ENCODE measurements around the gene MBNL1. TPM values are rescaled to one million over a fixed set of nuclear protein-coding genes. Genes with fewer than 3 reads are reported as not detected.
"Not testable (repeated sequence)": the region's sequence is repeated elsewhere in the genome, so short reads cannot be mapped to it uniquely, and the experiment has no call there.

Gene MBNL1
- total RNA-seq, 1 donor from 2014 or later: 69.4 TPM

DNA sequence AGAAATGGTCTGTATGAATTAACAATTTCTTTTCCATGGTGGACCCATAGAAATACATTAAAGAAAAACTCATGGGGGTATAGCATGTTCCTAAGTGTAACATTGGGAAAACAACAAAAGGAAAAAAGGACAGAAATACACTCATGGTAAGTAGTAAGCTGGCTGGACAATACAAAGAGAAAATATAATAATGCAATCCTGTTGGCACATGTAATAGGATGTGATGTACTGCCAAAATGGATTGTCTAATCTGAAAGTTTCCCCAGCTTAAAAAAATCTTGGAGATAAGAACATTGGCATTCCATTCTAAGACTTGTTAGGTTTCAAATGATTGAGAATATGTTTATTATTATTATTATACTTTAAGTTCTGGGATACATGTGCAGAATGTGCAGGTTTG lies 128.1 kb downstream of the MBNL1 start:
- TF ChIP-seq, protein P1, sequence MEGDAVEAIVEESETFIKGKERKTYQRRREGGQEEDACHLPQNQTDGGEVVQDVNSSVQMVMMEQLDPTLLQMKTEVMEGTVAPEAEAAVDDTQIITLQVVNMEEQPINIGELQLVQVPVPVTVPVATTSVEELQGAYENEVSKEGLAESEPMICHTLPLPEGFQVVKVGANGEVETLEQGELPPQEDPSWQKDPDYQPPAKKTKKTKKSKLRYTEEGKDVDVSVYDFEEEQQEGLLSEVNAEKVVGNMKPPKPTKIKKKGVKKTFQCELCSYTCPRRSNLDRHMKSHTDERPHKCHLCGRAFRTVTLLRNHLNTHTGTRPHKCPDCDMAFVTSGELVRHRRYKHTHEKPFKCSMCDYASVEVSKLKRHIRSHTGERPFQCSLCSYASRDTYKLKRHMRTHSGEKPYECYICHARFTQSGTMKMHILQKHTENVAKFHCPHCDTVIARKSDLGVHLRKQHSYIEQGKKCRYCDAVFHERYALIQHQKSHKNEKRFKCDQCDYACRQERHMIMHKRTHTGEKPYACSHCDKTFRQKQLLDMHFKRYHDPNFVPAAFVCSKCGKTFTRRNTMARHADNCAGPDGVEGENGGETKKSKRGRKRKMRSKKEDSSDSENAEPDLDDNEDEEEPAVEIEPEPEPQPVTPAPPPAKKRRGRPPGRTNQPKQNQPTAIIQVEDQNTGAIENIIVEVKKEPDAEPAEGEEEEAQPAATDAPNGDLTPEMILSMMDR (conservative IDR thresholded peaks at IDR 0.05): no peak

DNA sequence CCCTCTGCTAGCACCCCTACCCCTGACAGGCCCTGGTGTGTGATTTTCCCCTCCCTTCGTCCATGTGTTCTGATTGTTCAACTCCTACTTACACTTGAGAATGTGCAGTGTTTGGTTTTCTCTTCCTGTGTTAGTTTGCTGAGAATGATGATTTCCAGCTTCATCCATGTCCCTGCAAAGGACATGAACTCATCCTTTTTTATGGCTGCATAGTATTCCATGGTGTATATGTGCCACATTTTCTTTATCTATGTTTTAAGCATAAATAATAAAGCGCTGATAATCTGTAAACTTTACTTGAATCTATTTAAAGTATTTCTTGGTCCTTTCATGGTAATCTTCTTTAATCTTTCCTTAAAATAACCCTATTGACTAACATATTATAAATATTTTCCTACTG lies 128.6 kb downstream of the MBNL1 start:
- H3K36me3 Mint-ChIP-seq; H3K27me3 Mint-ChIP-seq; H3K27ac Mint-ChIP-seq; H3K4me3 Mint-ChIP-seq; DNase-seq (ENCODE audit: extremely low spot score, unreplicated experiment); H3K9me3 Mint-ChIP-seq: not testable (repeated sequence)
- peaks cover 22% of the 10 kb centered on the region for H3K4me1 Mint-ChIP-seq (ENCODE audit: unreplicated experiment)

More for the DNA sequence above, 128.1 kb downstream of the MBNL1 start:
- Mint-ChIP-seq H3K4me1 (ENCODE audit: unreplicated experiment) (peaks cover 22% of the 10 kb centered on the region), H3K9me3 (no peaks in the 10 kb centered on the region), H3K27ac (no peak overlapping the region), H3K4me3 (no peak overlapping the region), H3K27me3 (no peaks in the 10 kb centered on the region), H3K36me3 (peaks cover 9% of the 10 kb centered on the region)
- DNase-seq (ENCODE audit: extremely low spot score, unreplicated experiment): no peak

DNA sequence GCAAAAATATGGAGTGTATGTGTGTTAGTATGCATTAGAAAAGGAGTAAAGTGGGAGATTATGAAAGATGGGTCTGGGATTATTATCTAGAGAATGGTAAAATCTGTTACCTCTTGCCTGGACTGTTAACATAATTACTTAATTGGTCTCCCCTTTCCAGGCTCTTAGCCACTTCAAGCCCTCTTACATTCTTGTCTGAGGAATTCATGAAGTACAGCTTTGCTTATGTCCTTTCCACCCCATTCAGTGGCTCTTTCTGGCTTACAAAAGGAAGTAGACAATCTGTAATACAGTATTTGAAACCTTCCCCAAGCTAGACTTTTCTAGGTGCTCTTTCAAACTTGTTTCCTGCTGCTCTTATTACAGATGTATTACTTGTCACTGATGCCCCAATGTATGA lies 129.8 kb downstream of the MBNL1 start:
- Mint-ChIP-seq H3K4me3 (no peak overlapping the region), H3K27me3 (no peaks in the 10 kb centered on the region), H3K4me1 (ENCODE audit: unreplicated experiment) (peaks cover 25% of the 10 kb centered on the region), H3K9me3 (no peaks in the 10 kb centered on the region), H3K36me3 (peaks cover 9% of the 10 kb centered on the region), H3K27ac (peak overlapping the region; percentile 24)
- DNase-seq (ENCODE audit: extremely low spot score, unreplicated experiment): no peak
- TF ChIP-seq, protein P1 (conservative IDR thresholded peaks at IDR 0.05): no peak

DNA sequence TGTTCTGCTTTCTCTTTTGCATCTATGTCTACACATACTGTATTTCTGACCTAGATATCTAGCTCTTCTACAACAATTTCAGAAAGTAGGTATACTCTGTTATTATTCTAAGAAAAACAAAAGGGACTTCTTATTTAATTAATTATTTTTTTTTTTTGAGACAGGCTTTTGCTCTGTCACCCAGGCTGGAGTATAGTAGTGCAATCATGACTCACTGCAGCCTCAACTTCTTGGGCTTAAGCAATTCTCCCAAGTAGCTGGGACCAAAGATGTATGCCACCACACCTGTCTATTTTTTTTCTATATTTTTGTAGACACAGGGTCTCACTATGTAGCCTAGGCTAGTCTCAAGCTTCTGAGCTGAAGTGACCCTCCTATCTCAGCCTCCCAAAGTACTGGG lies 130.6 kb downstream of the MBNL1 start:
- no peak overlapping the region for H3K27ac Mint-ChIP-seq
- H3K9me3 Mint-ChIP-seq: no peaks in the 10 kb centered on the region
- H3K4me1 Mint-ChIP-seq (ENCODE audit: unreplicated experiment): peaks cover 31% of the 10 kb centered on the region
- no peak overlapping the region for H3K4me3 Mint-ChIP-seq
- H3K27me3 Mint-ChIP-seq: no peaks in the 10 kb centered on the region
- DNase-seq (ENCODE audit: extremely low spot score, unreplicated experiment): no peak
- TF ChIP-seq, protein P1 (conservative IDR thresholded peaks at IDR 0.05): no peak
- H3K36me3 Mint-ChIP-seq: peaks cover 9% of the 10 kb centered on the region

DNA sequence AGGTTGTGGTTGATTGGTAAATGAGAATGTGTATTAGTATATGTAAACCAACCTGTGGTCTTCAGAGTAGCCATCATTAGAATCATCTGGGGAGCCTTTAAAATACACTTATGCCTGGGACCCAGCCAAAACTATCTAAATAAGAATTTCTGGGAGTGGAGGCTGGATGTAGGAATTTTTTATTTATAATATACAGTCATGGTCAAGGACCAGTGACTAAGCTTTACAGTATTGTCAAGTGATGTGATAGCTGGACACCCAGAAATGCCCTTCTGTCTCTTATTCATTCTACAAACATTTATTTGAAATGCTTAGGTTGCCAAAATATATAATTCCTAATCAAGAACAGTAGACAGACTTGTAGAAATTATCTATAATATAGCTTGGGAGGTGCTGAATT lies 132.2 kb downstream of the MBNL1 start:
- Mint-ChIP-seq H3K36me3 (peaks cover 9% of the 10 kb centered on the region), H3K27ac (no peak overlapping the region), H3K4me3 (no peak overlapping the region), H3K4me1 (ENCODE audit: unreplicated experiment) (peaks cover 41% of the 10 kb centered on the region), H3K9me3 (no peaks in the 10 kb centered on the region), H3K27me3 (no peaks in the 10 kb centered on the region)
- no peak for DNase-seq (ENCODE audit: extremely low spot score, unreplicated experiment)
- TF ChIP-seq, protein P1 (conservative IDR thresholded peaks at IDR 0.05): no peak

DNA sequence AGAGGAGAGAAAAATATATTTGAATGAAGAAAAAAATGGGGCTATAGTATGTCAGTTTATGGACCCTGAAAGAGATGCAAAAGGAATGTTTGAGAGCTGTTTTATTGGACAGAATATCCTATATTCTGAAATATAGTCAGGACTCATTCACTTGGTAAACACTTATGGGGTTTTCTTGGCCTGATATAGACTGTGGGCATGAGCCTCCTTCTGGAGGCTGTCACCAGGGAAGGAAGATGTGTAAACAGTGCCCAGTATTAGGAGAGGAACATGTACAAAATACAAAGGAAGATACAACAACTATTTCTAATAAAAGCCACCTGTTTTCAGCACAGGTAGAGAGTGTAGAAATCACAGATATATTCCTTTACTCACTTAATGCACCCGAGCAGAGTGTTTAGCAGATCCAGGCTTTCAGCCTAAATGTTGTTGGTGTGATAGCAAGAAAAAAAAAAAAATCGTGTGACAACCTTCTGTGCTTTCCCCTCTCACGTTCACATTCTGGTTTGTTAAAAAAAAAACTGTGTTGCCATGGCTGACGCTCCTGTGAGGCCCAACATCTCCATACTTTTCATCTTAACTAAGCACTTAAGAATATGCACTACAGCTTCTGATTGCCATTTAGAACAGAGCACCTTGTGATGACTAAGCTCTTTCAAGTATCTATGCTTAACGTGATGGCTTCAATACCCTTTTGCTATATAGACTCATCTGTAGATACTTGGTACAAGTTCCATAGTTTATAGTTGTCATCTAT lies 134.1 kb downstream of the MBNL1 start:
- Mint-ChIP-seq H3K27ac (peak overlapping the region; percentile 48), H3K4me3 (no peak overlapping the region), H3K4me1 (ENCODE audit: unreplicated experiment) (peaks cover 50% of the 10 kb centered on the region), H3K27me3 (no peaks in the 10 kb centered on the region), H3K9me3 (no peaks in the 10 kb centered on the region), H3K36me3 (peaks cover 4% of the 10 kb centered on the region)
- no peak for DNase-seq (ENCODE audit: extremely low spot score, unreplicated experiment)
- TF ChIP-seq, protein P1 (conservative IDR thresholded peaks at IDR 0.05): no peak

Data from type B pancreatic cell (in vitro differentiated cells).